ENCODE results near the gene KIAA1614. TPM values are rescaled to one million over a fixed set of nuclear protein-coding genes. Genes with fewer than 3 reads are reported as not detected.

KIAA1614 gene
- total RNA-seq, 4 donors from 2014 or later = 2.5 to 7.7 (median 5.1) TPM

- TF ChIP-seq, protein P1, sequence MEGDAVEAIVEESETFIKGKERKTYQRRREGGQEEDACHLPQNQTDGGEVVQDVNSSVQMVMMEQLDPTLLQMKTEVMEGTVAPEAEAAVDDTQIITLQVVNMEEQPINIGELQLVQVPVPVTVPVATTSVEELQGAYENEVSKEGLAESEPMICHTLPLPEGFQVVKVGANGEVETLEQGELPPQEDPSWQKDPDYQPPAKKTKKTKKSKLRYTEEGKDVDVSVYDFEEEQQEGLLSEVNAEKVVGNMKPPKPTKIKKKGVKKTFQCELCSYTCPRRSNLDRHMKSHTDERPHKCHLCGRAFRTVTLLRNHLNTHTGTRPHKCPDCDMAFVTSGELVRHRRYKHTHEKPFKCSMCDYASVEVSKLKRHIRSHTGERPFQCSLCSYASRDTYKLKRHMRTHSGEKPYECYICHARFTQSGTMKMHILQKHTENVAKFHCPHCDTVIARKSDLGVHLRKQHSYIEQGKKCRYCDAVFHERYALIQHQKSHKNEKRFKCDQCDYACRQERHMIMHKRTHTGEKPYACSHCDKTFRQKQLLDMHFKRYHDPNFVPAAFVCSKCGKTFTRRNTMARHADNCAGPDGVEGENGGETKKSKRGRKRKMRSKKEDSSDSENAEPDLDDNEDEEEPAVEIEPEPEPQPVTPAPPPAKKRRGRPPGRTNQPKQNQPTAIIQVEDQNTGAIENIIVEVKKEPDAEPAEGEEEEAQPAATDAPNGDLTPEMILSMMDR (IDR thresholded peaks at IDR 0.05) = no peak
- ATAC-seq (ENCODE audit: low FRiP score) (no peak), DNase-seq (ENCODE audit: low spot score) (no peak)
Measured at GRCh38 chr1:180898441-180899219, 14.1 kb upstream of the KIAA1614 start.

DNA sequence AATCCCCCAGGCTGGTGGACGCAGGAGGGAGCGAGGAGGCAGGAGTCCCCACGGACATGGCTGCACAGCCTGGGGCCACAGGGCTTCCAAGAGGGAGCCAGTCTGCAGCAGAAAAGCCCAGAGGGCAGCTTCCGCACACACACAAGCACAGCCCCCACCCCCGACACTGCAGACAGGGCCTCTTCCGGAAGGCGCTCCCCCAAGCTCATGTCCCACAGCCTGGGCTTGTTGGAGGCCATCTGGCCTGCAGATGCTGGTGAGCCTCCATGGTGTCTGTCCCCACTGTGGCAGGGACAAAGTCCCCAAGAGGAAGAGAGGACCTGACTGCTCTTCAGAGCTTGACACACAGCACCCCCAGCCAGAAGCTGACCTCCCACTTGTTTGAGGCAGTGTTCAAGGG is 13.4 kb upstream of the KIAA1614 start:
- ATAC-seq (ENCODE audit: low FRiP score) = no peak
- DNase-seq (ENCODE audit: low spot score) = no peak
- TF ChIP-seq, protein P1 (IDR thresholded peaks at IDR 0.05) = no peak

- no peak for DNase-seq (ENCODE audit: low spot score)
- ATAC-seq (ENCODE audit: low FRiP score) = no peak
- TF ChIP-seq, protein P1 (IDR thresholded peaks at IDR 0.05) = no peak
Measured at GRCh38 chr1:180901076-180901990, 11.4 kb upstream of the KIAA1614 start.

- ATAC-seq (ENCODE audit: low FRiP score) (no peak), DNase-seq (ENCODE audit: low spot score) (no peak)
- TF ChIP-seq, protein P1 (IDR thresholded peaks at IDR 0.05) = no peak
Measured at GRCh38 chr1:180902541-180902940, 10.2 kb upstream of the KIAA1614 start.

DNA sequence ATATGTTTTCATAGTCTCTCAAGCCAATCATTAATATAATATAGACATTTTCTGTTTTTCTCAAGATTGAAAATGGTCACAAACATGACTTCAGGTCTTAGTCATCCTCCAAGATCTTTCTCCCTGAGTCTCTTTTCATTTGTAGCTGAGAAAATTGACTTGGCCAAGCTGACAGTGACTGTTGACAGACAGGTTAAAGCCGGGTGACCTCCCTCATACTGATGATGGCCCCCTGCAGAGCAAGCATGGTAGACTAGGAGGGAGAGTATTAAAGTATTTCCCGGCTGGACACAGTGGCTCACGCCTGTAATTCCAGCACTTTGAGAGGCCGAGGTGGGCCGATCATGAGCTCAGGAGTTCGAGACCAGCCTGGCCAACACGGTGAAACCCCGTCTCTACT is 6.8 kb upstream of the KIAA1614 start:
- ATAC-seq (ENCODE audit: low FRiP score) (no peak), DNase-seq (ENCODE audit: low spot score) (no peak)
- TF ChIP-seq, protein P1 (IDR thresholded peaks at IDR 0.05) = no peak

- DNase-seq (ENCODE audit: low spot score) (no peak), ATAC-seq (ENCODE audit: low FRiP score) (no peak)
- TF ChIP-seq, protein P1 (IDR thresholded peaks at IDR 0.05) = no peak
Measured at GRCh38 chr1:180906511-180906910, 6.2 kb upstream of the KIAA1614 start.

Measured in omental fat pad (tissue), 4 donors.